AG08395 (cell line): ENCODE results near the gene EPB41L1.
"Not testable (repeated sequence)": the region's sequence is repeated elsewhere in the genome, so short reads cannot be mapped to it uniquely, and the experiment has no call there.

ENCODE experiments used
- DNase-seq: peaks from one replicate; pipeline ENCODE4 v3.0.0; 2012; ENCODE audit warnings: mixed read lengths, low spot score

EPB41L1 gene

GRCh38 chr20:36126836-36127527, 27.6 kb upstream of the EPB41L1 start:
- DNase-seq = no peak

GRCh38 chr20:36128463-36129159, 25.9 kb upstream of the EPB41L1 start:
- DNase-seq = peak; percentile 93

GRCh38 chr20:36129160-36129543, 25.4 kb upstream of the EPB41L1 start:
- no peak for DNase-seq

- no peak for DNase-seq
These were observed 24.1 kb upstream of the EPB41L1 start for GRCh38 chr20:36130390-36130789.

GRCh38 chr20:36132802-36133211, 21.7 kb upstream of the EPB41L1 start:
- no peak for DNase-seq

GRCh38 chr20:36133821-36134220, 20.7 kb upstream of the EPB41L1 start:
- no peak for DNase-seq

- no peak for DNase-seq
These were observed 19.4 kb upstream of the EPB41L1 start for GRCh38 chr20:36135159-36135558.

GRCh38 chr20:36135821-36136220, 18.7 kb upstream of the EPB41L1 start:
- no peak for DNase-seq

- DNase-seq = not testable (repeated sequence)
These were observed 17.2 kb upstream of the EPB41L1 start for GRCh38 chr20:36137313-36137712.

- DNase-seq = no peak
These were observed 13.2 kb upstream of the EPB41L1 start for GRCh38 chr20:36141310-36141709.

- no peak for DNase-seq
These were observed 10.2 kb upstream of the EPB41L1 start for GRCh38 chr20:36144336-36144735.

- no peak for DNase-seq
These were observed 8.4 kb upstream of the EPB41L1 start for GRCh38 chr20:36145877-36146707.

- DNase-seq = peak; percentile 65
These were observed 6.8 kb upstream of the EPB41L1 start for GRCh38 chr20:36147690-36148089.

GRCh38 chr20:36148439-36148838, 6.1 kb upstream of the EPB41L1 start:
- no peak for DNase-seq

GRCh38 chr20:36149012-36149411, 5.5 kb upstream of the EPB41L1 start:
- DNase-seq = no peak

GRCh38 chr20:36149469-36149868, 5.1 kb upstream of the EPB41L1 start:
- DNase-seq = no peak

GRCh38 chr20:36150489-36150846, 4.1 kb upstream of the EPB41L1 start:
- DNase-seq = no peak

GRCh38 chr20:36150847-36151539, 3.5 kb upstream of the EPB41L1 start:
- DNase-seq = no peak

GRCh38 chr20:36152261-36152660, 2.3 kb upstream of the EPB41L1 start:
- DNase-seq = no peak

GRCh38 chr20:36153204-36153603, 1.3 kb upstream of the EPB41L1 start:
- no peak for DNase-seq

GRCh38 chr20:36153736-36154699, 522 bp upstream of the EPB41L1 start:
- peak; percentile 91 for DNase-seq
